HEK293T (cell line): ENCODE measurements around the gene GUCY1A1.

ENCODE experiments used
- BHLHE40 ChIP-seq: fragments of 450-650 bp; IDR thresholded peaks from 2 replicates; pipeline ENCODE4 v1.6.1; 2016; ENCODE audit warnings: mild to moderate bottlenecking, moderate library complexity, borderline replicate concordance
- TARDBP ChIP-seq: fragments of 450-650 bp; IDR thresholded peaks from 2 replicates; pipeline ENCODE4 v1.6.1; 2016

DNA sequence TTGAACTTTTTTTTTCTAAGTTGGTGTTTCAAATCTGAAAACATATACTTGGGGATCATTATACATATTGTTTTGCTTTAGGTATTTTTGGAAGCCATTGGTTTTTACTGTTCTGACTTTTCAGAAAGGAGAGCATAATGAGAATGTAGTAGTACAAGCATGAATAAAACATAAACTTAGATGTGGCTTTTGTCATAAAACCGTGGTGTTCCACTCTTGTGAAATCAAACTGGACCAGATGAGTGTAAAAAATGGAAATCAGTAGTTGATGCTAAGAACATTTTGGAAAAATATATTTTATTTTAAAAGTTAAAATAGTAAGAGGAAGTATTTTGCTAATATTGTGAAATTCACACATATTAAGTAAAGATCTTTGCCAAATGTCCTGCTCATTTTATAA, 29.6 kb downstream of the GUCY1A1 start:
- TF ChIP-seq BHLHE40: no peak
- no peak for TF ChIP-seq TARDBP
